Measurements from ENCODE around the gene COL2A1. TPM values are rescaled to one million over a fixed set of nuclear protein-coding genes. Genes with fewer than 3 reads are reported as not detected.

COL2A1 gene
- total and polyA plus RNA-seq, 8 donors, result 0.06 to 91.3 (median 71.0) TPM; not detected in 1

DNA sequence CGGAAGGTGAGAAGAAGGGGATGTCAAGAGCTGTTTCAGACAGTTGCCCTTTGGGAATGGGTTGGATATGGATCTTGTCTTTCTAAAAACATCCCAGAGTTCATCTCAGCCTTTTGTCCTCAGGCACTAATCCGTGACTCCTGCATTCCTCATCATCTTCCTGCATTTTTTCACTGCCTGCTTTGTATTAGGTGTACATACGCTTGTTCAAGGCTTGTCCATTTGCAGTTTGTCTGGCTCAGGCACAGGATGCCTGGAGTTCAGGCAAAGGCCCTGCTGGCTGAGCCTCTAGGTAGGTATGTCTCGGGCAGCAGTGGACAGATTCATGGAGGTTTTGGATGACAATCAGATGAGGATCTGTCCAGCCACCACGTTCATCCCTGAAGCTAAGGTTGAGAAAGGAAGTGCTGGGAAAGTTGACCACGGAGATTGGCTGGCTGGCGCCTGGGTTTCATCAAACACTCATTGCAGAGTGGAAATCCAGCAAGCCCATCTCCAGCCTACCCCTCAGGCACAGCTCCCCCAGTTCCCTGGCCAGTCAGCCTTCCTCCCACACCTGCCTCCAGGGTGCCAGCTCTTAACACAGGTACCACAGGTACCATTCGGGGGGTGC lies 53.3 kb downstream of the COL2A1 start:
- TF ChIP-seq, protein P1, sequence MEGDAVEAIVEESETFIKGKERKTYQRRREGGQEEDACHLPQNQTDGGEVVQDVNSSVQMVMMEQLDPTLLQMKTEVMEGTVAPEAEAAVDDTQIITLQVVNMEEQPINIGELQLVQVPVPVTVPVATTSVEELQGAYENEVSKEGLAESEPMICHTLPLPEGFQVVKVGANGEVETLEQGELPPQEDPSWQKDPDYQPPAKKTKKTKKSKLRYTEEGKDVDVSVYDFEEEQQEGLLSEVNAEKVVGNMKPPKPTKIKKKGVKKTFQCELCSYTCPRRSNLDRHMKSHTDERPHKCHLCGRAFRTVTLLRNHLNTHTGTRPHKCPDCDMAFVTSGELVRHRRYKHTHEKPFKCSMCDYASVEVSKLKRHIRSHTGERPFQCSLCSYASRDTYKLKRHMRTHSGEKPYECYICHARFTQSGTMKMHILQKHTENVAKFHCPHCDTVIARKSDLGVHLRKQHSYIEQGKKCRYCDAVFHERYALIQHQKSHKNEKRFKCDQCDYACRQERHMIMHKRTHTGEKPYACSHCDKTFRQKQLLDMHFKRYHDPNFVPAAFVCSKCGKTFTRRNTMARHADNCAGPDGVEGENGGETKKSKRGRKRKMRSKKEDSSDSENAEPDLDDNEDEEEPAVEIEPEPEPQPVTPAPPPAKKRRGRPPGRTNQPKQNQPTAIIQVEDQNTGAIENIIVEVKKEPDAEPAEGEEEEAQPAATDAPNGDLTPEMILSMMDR (IDR thresholded peaks at IDR 0.05), result no peak
- no peaks in the 10 kb centered on the region for H3K36me3 ChIP-seq
- intact Hi-C loops (cut with DNase I), result loop anchor here in 1 of 2 donors (10.0 kb wide), 1 partner anchor 46 kb away; the partner anchor contains the start of gene VDR
- H3K4me3 ChIP-seq, result no peak overlapping the region
- peaks cover 0 to 21% of the 10 kb centered on the region in 2 donors for H3K4me1 ChIP-seq
- DNase-seq, result no peak
- H3K27ac ChIP-seq, result no peak overlapping the region
- no peaks in the 10 kb centered on the region for H3K9me3 ChIP-seq
- no peak for ATAC-seq
- H3K27me3 ChIP-seq, result no peaks in the 10 kb centered on the region

GRCh38 chr12:47949441-47950341 lies 54.6 kb downstream of the COL2A1 start:
- ATAC-seq, result peak; percentile 93
- intact Hi-C loops (cut with DNase I), result loop anchor here in 1 of 2 donors (10.0 kb wide), 1 partner anchor 45 kb away; the partner anchor contains the start of gene VDR
- Histone ChIP-seq H3K4me3 (no peak overlapping the region), H3K27me3 (no peaks in the 10 kb centered on the region), H3K9me3 (no peaks in the 10 kb centered on the region), H3K36me3 (no peaks in the 10 kb centered on the region), H3K4me1 (peaks cover 0 to 21% of the 10 kb centered on the region in 2 donors), H3K27ac (no peak overlapping the region)
- TF ChIP-seq, protein P1 (IDR thresholded peaks at IDR 0.05), result peak; percentile 85 to 90
- peak; percentile 51 to 93 (median 82) for DNase-seq

DNA sequence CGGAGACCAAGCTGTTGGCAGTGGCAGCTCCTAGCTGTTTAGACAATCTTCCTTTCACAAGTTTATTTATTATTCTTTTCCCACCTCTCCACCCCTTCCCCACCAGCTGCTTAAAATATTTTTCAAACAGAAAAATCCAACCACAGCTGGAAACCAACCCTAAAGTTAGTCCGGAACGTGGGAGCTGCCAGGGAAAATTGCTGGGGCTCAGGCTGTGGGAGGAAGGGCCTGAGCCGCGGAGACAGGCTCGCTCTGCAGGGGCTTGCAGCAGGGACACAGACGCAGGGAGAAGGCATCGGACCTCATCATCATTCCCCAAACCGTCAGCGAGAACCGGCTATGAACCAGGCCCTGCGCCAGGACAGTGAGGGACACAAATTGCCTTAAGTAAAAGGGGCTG lies 56.9 kb downstream of the COL2A1 start:
- peak in 1 of 4 donors; percentile 54 for DNase-seq
- no peak overlapping the region for H3K4me3 ChIP-seq
- intact Hi-C loops (cut with DNase I), result no loop called here

GRCh38 chr12:47946413-47947323 lies 57.6 kb downstream of the COL2A1 start:
- H3K27me3 ChIP-seq, result peaks cover 5 to 21% of the 10 kb centered on the region in 2 donors
- no peaks in the 10 kb centered on the region for H3K36me3 ChIP-seq
- no peak for ATAC-seq
- TF ChIP-seq, protein P1 (IDR thresholded peaks at IDR 0.05), result no peak
- peak in 1 of 4 donors; percentile 88 for DNase-seq
- peak overlapping the region in 1 of 2 donors; percentile 18 for H3K27ac ChIP-seq
- peaks cover 0 to 21% of the 10 kb centered on the region in 2 donors for H3K4me1 ChIP-seq
- intact Hi-C loops (cut with DNase I), result no loop called here
- H3K4me3 ChIP-seq, result no peak overlapping the region
- H3K9me3 ChIP-seq, result no peaks in the 10 kb centered on the region

More for the DNA sequence above, 56.9 kb downstream of the COL2A1 start:
- peaks cover 0 to 14% of the 10 kb centered on the region in 2 donors for H3K27me3 ChIP-seq
- no peak overlapping the region for H3K27ac ChIP-seq
- TF ChIP-seq, protein P1 (IDR thresholded peaks at IDR 0.05), result no peak
- ATAC-seq, result no peak
- H3K36me3 ChIP-seq, result no peaks in the 10 kb centered on the region
- H3K4me1 ChIP-seq, result peaks cover 0 to 21% of the 10 kb centered on the region in 2 donors
- H3K9me3 ChIP-seq, result no peaks in the 10 kb centered on the region
